GM19193 (cell line): ENCODE results near the gene ASCL2.

Experiments used
- POLR2A ChIP-seq: IDR thresholded peaks from 4 replicates; pipeline ENCODE4 v1.6.1; 2011; ENCODE audit not compliant: insufficient read depth, insufficient read length; ENCODE audit errors: extremely low read depth

The ASCL2 gene

GRCh38 chr11:2270322-2271076, at the start of gene ASCL2:
TSS of gene ASCL2 (minus strand) at chr11:2270588. CDS start at chr11:2270332, 256 bp downstream.
- TF ChIP-seq POLR2A = no peak

GRCh38 chr11:2319791-2320472, 49.5 kb upstream of the ASCL2 start:
- no peak for TF ChIP-seq POLR2A

GRCh38 chr11:2318707-2319106, 48.3 kb upstream of the ASCL2 start:
- no peak for TF ChIP-seq POLR2A

- TF ChIP-seq POLR2A = no peak
These were observed 47.7 kb upstream of the ASCL2 start for GRCh38 chr11:2318123-2318522.

- no peak for TF ChIP-seq POLR2A
These were observed 47.1 kb upstream of the ASCL2 start for GRCh38 chr11:2317354-2318050.

- no peak for TF ChIP-seq POLR2A
These were observed 46.5 kb upstream of the ASCL2 start for GRCh38 chr11:2316963-2317244.

- no peak for TF ChIP-seq POLR2A
These were observed 46.0 kb upstream of the ASCL2 start for GRCh38 chr11:2316169-2316962.

GRCh38 chr11:2315395-2316168, 45.2 kb upstream of the ASCL2 start:
- no peak for TF ChIP-seq POLR2A

GRCh38 chr11:2314525-2315394, 44.4 kb upstream of the ASCL2 start:
- no peak for TF ChIP-seq POLR2A

- no peak for TF ChIP-seq POLR2A
These were observed 43.7 kb upstream of the ASCL2 start for GRCh38 chr11:2314136-2314524.

GRCh38 chr11:2313051-2313951, 42.9 kb upstream of the ASCL2 start:
- no peak for TF ChIP-seq POLR2A

GRCh38 chr11:2312232-2313042, 42.0 kb upstream of the ASCL2 start:
- no peak for TF ChIP-seq POLR2A
